Gastrocnemius medialis (tissue), 4 donors: ENCODE results near the gene LAMA4.

Experiments used
- CTCF ChIP-seq, 5 experiments: fragments of 450-650 bp in 3 of 5; fragments of 200-600 bp in 2 of 5; sonication (generic) in 2 of 5; IDR thresholded peaks in 4 of 5; conservative IDR thresholded peaks in 1 of 5; 1 replicate in 4 of 5; 2 replicates in 1 of 5; pipeline ENCODE4 v1.5.1; 2016 to 2019; ENCODE audit warnings: antibody characterized with exemption in 5 of 5, mild to moderate bottlenecking in 3 of 5, moderate library complexity in 3 of 5
- POLR2A ChIP-seq, 2 donors: fragments of 450-650 bp; IDR thresholded peaks; one replicate each; pipeline ENCODE4 v1.6.1; 2017; ENCODE audit warnings: antibody characterized with exemption in 2 of 2, mild to moderate bottlenecking in 2 of 2, moderate library complexity in 2 of 2

- TF ChIP-seq CTCF (IDR thresholded peaks at IDR 0.05 in 4 of 5, conservative IDR thresholded peaks at IDR 0.05 in 1 of 5) (no peak), POLR2A (IDR thresholded peaks at IDR 0.05) (no peak)
These were observed 69.4 kb downstream of the LAMA4 start for GRCh38 chr6:112184951-112185350.
